HCT116 (cell line): ENCODE data around the gene HSF4. TPM values are rescaled to one million over a fixed set of nuclear protein-coding genes. Genes with fewer than 3 reads are reported as not detected.

Experiments
- ATAC-seq: fragments of 200-7000 bp; cut with Tn5 transposase; 2 replicates; pipeline ENCODE4 v1.9.1; 2020; ENCODE audit warnings: mild to moderate bottlenecking, moderate library complexity
- BruUV-seq: library from RNA; stranded (reverse); fragments of 400-500 nt; replicated peaks from 2 replicates; lab custom pipeline; 2021; lab: Mats Ljungman, UMichigan
- CTCF ChIA-PET: fragments of 300-600 bp; sonication (Branson Sonifier 250); formaldehyde crosslinking; loops from one replicate; lab custom pipeline; 2021; ENCODE audit warnings: antibody characterized with exemption; lab: Charles Lee
- POLR2A ChIA-PET: fragments of 300-600, 350-600 bp; sonication (Branson Sonifier 250); formaldehyde crosslinking; loops from one replicate; lab custom pipeline; 2021; ENCODE audit warnings: antibody characterized with exemption; lab: Charles Lee
- RAD21 ChIA-PET, 2 experiments: fragments of 300-600 bp; sonication (Branson Sonifier 250); formaldehyde crosslinking; loops; one replicate each; lab custom pipeline; 2023; ENCODE audit warnings: low total read pairs in 2 of 2; ENCODE audit not compliant: uncharacterized antibody in 2 of 2, unreplicated experiment in 2 of 2, low non-redundant PET in 1 of 2; lab: Charles Lee
- DNase-seq: peaks from one replicate; pipeline ENCODE4 v3.0.0-alpha.2; 2010; ENCODE audit warnings: low read depth, low spot score
- H2AFZ ChIP-seq: fragments of 200-600 bp; shearing (Covaris generic), sonication (generic); 2 replicates; pipeline ENCODE4 v1.6.1; 2017; ENCODE audit warnings: low read depth, mixed run types, mixed read lengths, antibody characterized with exemption, low read length; ENCODE audit not compliant: poor library complexity, severe bottlenecking
- H3K27ac ChIP-seq: 2 replicates; pipeline ENCODE4 v1.5.1; 2012; ENCODE audit warnings: low read depth, low read length
- H3K27me3 ChIP-seq: fragments of 200-600 bp; sonication (generic); 2 replicates; pipeline ENCODE4 v1.6.1; 2016; ENCODE audit warnings: mixed run types, low read length, mixed read lengths; ENCODE audit not compliant: insufficient read depth
- H3K36me3 ChIP-seq, 2 experiments: fragments of 200-500 bp in 1 of 2; fragments of 200-600 bp in 1 of 2; sonication (Bioruptor generic) in 1 of 2; sonication (generic) in 1 of 2; 2 replicates each; pipeline versions ENCODE4 v1.5.1 to v1.6.1; 2014 to 2016; ENCODE audit warnings: low read length in 2 of 2, inconsistent platforms in 1 of 2, mixed read lengths in 1 of 2, mixed run types in 1 of 2; ENCODE audit not compliant: insufficient read depth in 2 of 2, control insufficient read depth in 1 of 2
- H3K4me1 ChIP-seq, 2 experiments: fragments of 200-600 bp in 1 of 2; sonication (generic) in 1 of 2; 2 replicates each; pipeline versions ENCODE4 v1.5.1 to v1.6.1; 2012 to 2017; ENCODE audit warnings: low read length in 2 of 2, inconsistent platforms in 1 of 2, mild to moderate bottlenecking in 1 of 2, mixed read lengths in 1 of 2, mixed run types in 1 of 2, moderate library complexity in 1 of 2; ENCODE audit not compliant: insufficient read depth in 2 of 2, control insufficient read depth in 1 of 2
- H3K4me2 ChIP-seq: fragments of 200-600 bp; sonication (generic); 2 replicates; pipeline ENCODE4 v1.6.1; 2017; ENCODE audit warnings: mixed run types, low read length, mixed read lengths
- H3K4me3 ChIP-seq, 2 experiments: fragments of 200-600 bp in 1 of 2; sonication (generic) in 1 of 2; replicated peaks in 1 of 2; 2 replicates each; pipeline ENCODE4 v1.5.1; 2011 to 2016; ENCODE audit warnings: low read length in 2 of 2, control low read depth in 1 of 2, low read depth in 1 of 2, mild to moderate bottlenecking in 1 of 2, mixed read lengths in 1 of 2, mixed run types in 1 of 2
- H3K79me2 ChIP-seq: fragments of 200-600 bp; sonication (generic); 2 replicates; pipeline ENCODE4 v1.6.1; 2017; ENCODE audit warnings: mild to moderate bottlenecking, mixed run types, low read length, moderate library complexity, mixed read lengths; ENCODE audit not compliant: insufficient read depth
- H3K9ac ChIP-seq: fragments of 200-600 bp; sonication (generic); 2 replicates; pipeline ENCODE4 v1.6.1; 2016; ENCODE audit warnings: low read length, mixed read lengths
- H3K9me2 ChIP-seq: fragments of 200-600 bp; sonication (generic), shearing (Covaris generic); 2 replicates; pipeline ENCODE4 v1.6.1; 2017; ENCODE audit warnings: mixed run types, mild to moderate bottlenecking, moderate library complexity; ENCODE audit not compliant: insufficient read depth
- H3K9me3 ChIP-seq, 2 experiments: fragments of 200-500 bp in 1 of 2; fragments of 200-600 bp in 1 of 2; sonication (Bioruptor generic) in 1 of 2; sonication (generic) in 1 of 2; 2 replicates each; pipeline ENCODE4 v1.6.1; 2014 to 2017; ENCODE audit warnings: low read length in 2 of 2, mixed read lengths in 2 of 2, inconsistent platforms in 1 of 2, low read depth in 1 of 2, mild to moderate bottlenecking in 1 of 2, mixed run types in 1 of 2, moderate library complexity in 1 of 2; ENCODE audit not compliant: control insufficient read depth in 1 of 2, insufficient read depth in 1 of 2
- H4K20me1 ChIP-seq: fragments of 200-600 bp; sonication (generic), shearing (Covaris generic); 2 replicates; pipeline ENCODE4 v1.6.1; 2017; ENCODE audit warnings: mixed run types, mild to moderate bottlenecking, moderate library complexity; ENCODE audit not compliant: insufficient read depth
- CBX3 ChIP-seq: IDR thresholded peaks from 2 replicates; pipeline ENCODE4 v1.6.1; 2012; ENCODE audit warnings: low read depth
- CEBPB ChIP-seq: IDR thresholded peaks from 2 replicates; pipeline ENCODE4 v1.6.1; 2012; ENCODE audit warnings: low read depth
- CTCF ChIP-seq, 3 experiments: fragments of 200-600 bp in 1 of 3; sonication (generic) in 1 of 3; IDR thresholded peaks in 2 of 3; conservative IDR thresholded peaks in 1 of 3; 2 replicates each; pipeline ENCODE4 v1.5.1; 2012 to 2017; ENCODE audit warnings: low read depth in 2 of 3, low read length in 2 of 3, antibody characterized with exemption in 1 of 3, borderline replicate concordance in 1 of 3, control low read depth in 1 of 3, mild to moderate bottlenecking in 1 of 3, mixed read lengths in 1 of 3, mixed run types in 1 of 3, moderate library complexity in 1 of 3; ENCODE audit not compliant: insufficient read depth in 1 of 3
- EZH2phosphoT487 ChIP-seq: fragments of 200-600 bp; IDR thresholded peaks from 2 replicates; pipeline ENCODE4 v1.6.1; 2018; ENCODE audit warnings: antibody characterized with exemption, borderline replicate concordance
- POLR2AphosphoS5 ChIP-seq: IDR thresholded peaks from 2 replicates; pipeline ENCODE4 v1.6.1; 2011; ENCODE audit warnings: mild to moderate bottlenecking, low read depth, low read length, moderate library complexity
- RAD21 ChIP-seq: IDR thresholded peaks from 2 replicates; pipeline ENCODE4 v1.6.1; 2012; ENCODE audit warnings: low read depth, mild to moderate bottlenecking
- SIN3A ChIP-seq: IDR thresholded peaks from 2 replicates; pipeline ENCODE4 v1.6.1; 2012; ENCODE audit warnings: low read depth
- SP1 ChIP-seq: IDR thresholded peaks from 2 replicates; pipeline ENCODE4 v1.6.1; 2012; ENCODE audit warnings: low read depth
- SRF ChIP-seq: IDR thresholded peaks from 2 replicates; pipeline ENCODE4 v1.6.1; 2012; ENCODE audit warnings: low read depth
- ZNF274 ChIP-seq: fragments of 200-500 bp; sonication (Bioruptor generic); IDR thresholded peaks from 2 replicates; pipeline ENCODE4 v1.6.1; 2014; ENCODE audit warnings: mild to moderate bottlenecking, low read depth, low read length, inconsistent platforms
- intact Hi-C: fragments of 100-400 bp; cut with micrococcal nuclease; formaldehyde crosslinking; loops from 2 replicates; pipeline ENCODE4 v1.10.0; 2022
- total RNA-seq: library from RNA; stranded (reverse); gene quantifications from one replicate; pipeline ENCODE4 v1.2.1, GENCODE V29; 2021; ENCODE audit not compliant: unreplicated experiment
- TF ChIP-seq, protein P1 (sequence below): IDR thresholded peaks from 2 replicates; pipeline ENCODE4 v1.6.1; 2012

HSF4 gene
- total RNA-seq, 1 experiment from 2014 or later = 46.6 TPM

GRCh38 chr16:67161595-67162058, 2.9 kb upstream of the HSF4 start:
- H2AFZ ChIP-seq = no peak overlapping the region
- POLR2A ChIA-PET = interaction anchor here (0.5 to 2.7 kb wide), 3 partner anchors 9 to 235 kb away, joined by 3 to 17 read pairs (median 11); partner anchors contain the start of gene NOL3
- no peaks in the 10 kb centered on the region for H3K27me3 ChIP-seq
- BruUV-seq = no TSS peak
- H3K79me2 ChIP-seq = no peaks in the 10 kb centered on the region; the same call in 1 of the 2 replicates
- intact Hi-C loops = no loop called here
- H3K27ac ChIP-seq = peak overlapping the region; percentile 36; the same call in 1 of the 2 replicates
- no peak for DNase-seq
- peak overlapping the region; percentile 80 to 98 for H3K4me3 ChIP-seq
- H3K36me3 ChIP-seq = no peaks in the 10 kb centered on the region
- H3K9me2 ChIP-seq = no peaks in the 10 kb centered on the region
- RAD21 ChIA-PET = no interaction called here
- H3K4me2 ChIP-seq = peak overlapping the region; percentile 86
- peak overlapping the region; percentile 90 for H3K9ac ChIP-seq
- CTCF ChIA-PET = interaction anchor here (3.4 to 5.7 kb wide), 2 partner anchors 7 to 144 kb away, joined by 21 to 52 read pairs; partner anchors contain the start of gene NOL3
- H3K4me1 ChIP-seq = peaks cover 21 to 36% of the 10 kb centered on the region in 2 experiments
- no peaks in the 10 kb centered on the region for H4K20me1 ChIP-seq
- H3K9me3 ChIP-seq = no peaks in the 10 kb centered on the region
- TF ChIP-seq ZNF274 (no peak), EZH2phosphoT487 (no peak), CBX3 (no peak), SRF (no peak), SIN3A (no peak), RAD21 (no peak), SP1 (no peak), CEBPB (no peak), CTCF (IDR thresholded peaks at IDR 0.05 in 2 of 3, conservative IDR thresholded peaks at IDR 0.05 in 1 of 3; ENCODE audit: borderline replicate concordance in 1 of 3, insufficient read depth in 1 of 3, low read depth in 2 of 3, low read length in 2 of 3) (no peak), POLR2AphosphoS5 (no peak)
- TF ChIP-seq, protein P1, sequence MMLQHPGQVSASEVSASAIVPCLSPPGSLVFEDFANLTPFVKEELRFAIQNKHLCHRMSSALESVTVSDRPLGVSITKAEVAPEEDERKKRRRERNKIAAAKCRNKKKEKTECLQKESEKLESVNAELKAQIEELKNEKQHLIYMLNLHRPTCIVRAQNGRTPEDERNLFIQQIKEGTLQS = no peak
- TF ChIP-seq, all 23 proteins: peak for 0
- no peak for ATAC-seq
